ENCODE results near the gene OR52N5. TPM values are rescaled to one million over a fixed set of nuclear protein-coding genes. Genes with fewer than 3 reads are reported as not detected.
A peak's percentile ranks its signal among the peaks of the same experiment; 100 is the strongest.

OR52N5 gene
- total RNA-seq, 1 donor = under 0.01 TPM

DNA sequence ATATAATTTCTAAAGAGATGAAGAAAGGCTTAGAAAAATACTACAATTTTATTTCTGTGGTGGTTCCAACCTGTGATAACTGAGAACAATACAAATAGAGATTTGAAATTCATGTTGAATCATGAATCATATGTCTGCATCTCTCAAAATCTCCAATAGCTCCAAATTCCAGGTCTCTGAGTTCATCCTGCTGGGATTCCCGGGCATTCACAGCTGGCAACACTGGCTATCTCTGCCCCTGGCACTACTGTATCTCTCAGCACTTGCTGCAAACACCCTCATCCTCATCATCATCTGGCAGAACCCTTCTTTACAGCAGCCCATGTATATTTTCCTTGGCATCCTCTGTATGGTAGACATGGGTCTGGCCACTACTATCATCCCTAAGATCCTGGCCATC lies 46.8 kb downstream of the OR52N5 start, which contains the start of gene OR56B1:
Gene OR56B1, plus strand, starts transcription at position 53 of the 400 bp plus-strand sequence. Its CDS starts 69 bp downstream, at position 122.
- no peak for TF ChIP-seq CTCF (IDR thresholded peaks at IDR 0.05; ENCODE audit: insufficient read depth, low read length)
- peak; percentile 41 for DNase-seq (ENCODE audit: low read depth)
- no peak within 1 kb of the TSS for H3K4me3 ChIP-seq (ENCODE audit: low read depth, low read length)

- DNase-seq (ENCODE audit: low read depth) = no peak
- H3K4me3 ChIP-seq (ENCODE audit: low read depth, low read length) = no peak overlapping the region
- TF ChIP-seq CTCF (IDR thresholded peaks at IDR 0.05; ENCODE audit: insufficient read depth, low read length) = no peak
Measured at GRCh38 chr11:5727691-5728090, 55.5 kb downstream of the OR52N5 start.

DNA sequence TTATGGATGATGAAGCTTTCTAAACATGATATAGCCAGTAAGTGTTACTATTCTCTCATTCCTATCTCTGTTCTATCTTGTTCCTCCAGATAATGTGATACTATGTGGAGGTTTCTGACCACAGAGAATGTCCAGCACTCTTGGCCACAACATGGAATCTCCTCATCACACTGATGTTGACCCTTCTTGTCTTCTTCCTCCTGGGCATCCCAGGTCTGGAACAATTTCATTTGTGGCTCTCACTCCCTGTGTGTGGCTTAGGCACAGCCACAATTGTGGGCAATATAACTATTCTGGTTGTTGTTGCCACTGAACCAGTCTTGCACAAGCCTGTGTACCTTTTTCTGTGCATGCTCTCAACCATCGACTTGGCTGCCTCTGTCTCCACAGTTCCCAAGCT lies 56.8 kb downstream of the OR52N5 start:
- DNase-seq (ENCODE audit: low read depth) = no peak
- TF ChIP-seq CTCF (IDR thresholded peaks at IDR 0.05; ENCODE audit: insufficient read depth, low read length) = no peak
- no peak overlapping the region for H3K4me3 ChIP-seq (ENCODE audit: low read depth, low read length)

Other genes with a start within 250 kb of the OR52N5 start
- gene OR52H1, start 234.8 kb downstream of the OR52N5 start, total RNA-seq (ENCODE audit: low replicate concordance) = 0.41 and 0.81 TPM in 2 replicates
- gene OR52B6, start 202.5 kb downstream of the OR52N5 start, total RNA-seq (ENCODE audit: low replicate concordance) = not detected in 2 replicates
- gene TRIM6, start 186.7 kb downstream of the OR52N5 start, total RNA-seq (ENCODE audit: low replicate concordance) = 4.7 and 5.3 TPM in 2 replicates
- 15.5 and 41.0 TPM in 2 replicates for gene TRIM34, start 158.4 kb downstream of the OR52N5 start, total RNA-seq (ENCODE audit: low replicate concordance)
- 32.5 and 38.5 TPM in 2 replicates for gene TRIM5, start 98.3 kb downstream of the OR52N5 start, total RNA-seq (ENCODE audit: low replicate concordance)
- gene TRIM22, start 93.6 kb downstream of the OR52N5 start, total RNA-seq (ENCODE audit: low replicate concordance) = 73.8 and 93.1 TPM in 2 replicates
- not detected in 2 replicates for gene OR56B1, start 46.9 kb downstream of the OR52N5 start, total RNA-seq (ENCODE audit: low replicate concordance)
- gene OR52N4, start 29.1 kb downstream of the OR52N5 start, total RNA-seq (ENCODE audit: low replicate concordance) = not detected in 2 replicates
- not detected in 2 replicates for gene OR52N1, start 7.9 kb upstream of the OR52N5 start, total RNA-seq (ENCODE audit: low replicate concordance)
- gene OR52N2, start 25.6 kb upstream of the OR52N5 start, total RNA-seq (ENCODE audit: low replicate concordance) = not detected in 2 replicates
- gene OR52E6, start 58.5 kb upstream of the OR52N5 start, total RNA-seq (ENCODE audit: low replicate concordance) = not detected in 2 replicates
- not detected in 2 replicates for gene OR52E8, start 74.3 kb upstream of the OR52N5 start, total RNA-seq (ENCODE audit: low replicate concordance)
- gene OR52E4, start 97.3 kb upstream of the OR52N5 start, total RNA-seq (ENCODE audit: low replicate concordance) = not detected in 2 replicates
- not detected in 2 replicates for gene OR52E5, start 109.9 kb upstream of the OR52N5 start, total RNA-seq (ENCODE audit: low replicate concordance)
- not detected in 2 replicates for gene OR56A3, start 158.9 kb upstream of the OR52N5 start, total RNA-seq (ENCODE audit: low replicate concordance)
- not detected in 2 replicates for gene OR56A5, start 185.1 kb upstream of the OR52N5 start, total RNA-seq (ENCODE audit: low replicate concordance)
- not detected in 2 replicates for gene OR52L1, start 203.6 kb upstream of the OR52N5 start, total RNA-seq (ENCODE audit: low replicate concordance)
- gene OR56A4, start 223.6 kb upstream of the OR52N5 start, total RNA-seq (ENCODE audit: low replicate concordance) = not detected in 2 replicates
- gene OR56A1, start 247.4 kb upstream of the OR52N5 start, total RNA-seq (ENCODE audit: low replicate concordance) = under 0.01 TPM in 1 of 2 replicates, not detected in the other

All from fibroblast of the aortic adventitia (primary cell).